ENCODE results near the gene TSPAN18. TPM values are rescaled to one million over a fixed set of nuclear protein-coding genes. Genes with fewer than 3 reads are reported as not detected.
A peak's percentile ranks its signal among the peaks of the same experiment; 100 is the strongest.
"Not testable (repeated sequence)": the region's sequence is repeated elsewhere in the genome, so short reads cannot be mapped to it uniquely, and the experiment has no call there.

Gene TSPAN18
- total RNA-seq, 1 donor from 2014 or later: 2.8 TPM

DNA sequence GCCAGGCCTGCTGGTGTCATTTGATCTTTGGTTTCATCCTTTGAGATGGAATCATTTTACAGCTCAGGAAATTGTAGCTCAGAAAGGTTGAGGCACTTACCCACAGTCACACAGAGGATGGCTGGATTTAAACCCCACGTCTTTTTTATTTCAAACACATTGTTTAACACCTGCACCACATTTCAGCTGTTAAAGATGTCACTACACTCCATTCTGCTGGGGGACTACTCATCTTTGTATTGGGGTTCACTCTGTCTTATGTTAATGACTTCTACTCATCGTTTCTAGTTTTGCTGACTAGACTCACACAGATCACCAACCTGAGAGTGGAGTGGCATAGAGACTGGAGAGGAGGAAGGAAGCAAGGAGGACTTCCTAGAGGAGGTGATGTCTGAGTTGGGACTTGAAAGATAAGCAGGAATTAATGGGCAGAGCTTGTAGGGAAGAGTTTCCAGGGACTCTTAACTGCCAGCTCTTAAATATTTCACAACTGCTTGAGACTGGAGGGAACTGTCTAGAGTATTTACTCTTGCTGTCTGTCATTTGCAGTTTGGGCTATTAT is 143.9 kb downstream of the TSPAN18 start:
- ATAC-seq (ENCODE audit: low read depth) (no peak), DNase-seq (no peak)
- Mint-ChIP-seq H3K27ac (no peak overlapping the region), H3K4me1 (peaks cover 7% of the 10 kb centered on the region), H3K36me3 (ENCODE audit: low read depth) (no peaks in the 10 kb centered on the region), H3K27me3 (no peaks in the 10 kb centered on the region), H3K9me3 (peaks cover 8% of the 10 kb centered on the region), H3K4me3 (no peak overlapping the region)
- ChIA-PET POLR2A (no interaction called here), CTCF (interaction anchor here (1.0 to 1.1 kb wide), 2 partner anchors 10 to 41 kb away, joined by 3 read pairs; no protein-coding TSS in a partner anchor)
- intact Hi-C loops (cut with micrococcal nuclease): loop anchor here (1.0 kb wide), 1 partner anchor 8 kb away; no protein-coding TSS in a partner anchor
- TF ChIP-seq, protein P1, sequence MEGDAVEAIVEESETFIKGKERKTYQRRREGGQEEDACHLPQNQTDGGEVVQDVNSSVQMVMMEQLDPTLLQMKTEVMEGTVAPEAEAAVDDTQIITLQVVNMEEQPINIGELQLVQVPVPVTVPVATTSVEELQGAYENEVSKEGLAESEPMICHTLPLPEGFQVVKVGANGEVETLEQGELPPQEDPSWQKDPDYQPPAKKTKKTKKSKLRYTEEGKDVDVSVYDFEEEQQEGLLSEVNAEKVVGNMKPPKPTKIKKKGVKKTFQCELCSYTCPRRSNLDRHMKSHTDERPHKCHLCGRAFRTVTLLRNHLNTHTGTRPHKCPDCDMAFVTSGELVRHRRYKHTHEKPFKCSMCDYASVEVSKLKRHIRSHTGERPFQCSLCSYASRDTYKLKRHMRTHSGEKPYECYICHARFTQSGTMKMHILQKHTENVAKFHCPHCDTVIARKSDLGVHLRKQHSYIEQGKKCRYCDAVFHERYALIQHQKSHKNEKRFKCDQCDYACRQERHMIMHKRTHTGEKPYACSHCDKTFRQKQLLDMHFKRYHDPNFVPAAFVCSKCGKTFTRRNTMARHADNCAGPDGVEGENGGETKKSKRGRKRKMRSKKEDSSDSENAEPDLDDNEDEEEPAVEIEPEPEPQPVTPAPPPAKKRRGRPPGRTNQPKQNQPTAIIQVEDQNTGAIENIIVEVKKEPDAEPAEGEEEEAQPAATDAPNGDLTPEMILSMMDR (IDR thresholded peaks at IDR 0.05): no peak

DNA sequence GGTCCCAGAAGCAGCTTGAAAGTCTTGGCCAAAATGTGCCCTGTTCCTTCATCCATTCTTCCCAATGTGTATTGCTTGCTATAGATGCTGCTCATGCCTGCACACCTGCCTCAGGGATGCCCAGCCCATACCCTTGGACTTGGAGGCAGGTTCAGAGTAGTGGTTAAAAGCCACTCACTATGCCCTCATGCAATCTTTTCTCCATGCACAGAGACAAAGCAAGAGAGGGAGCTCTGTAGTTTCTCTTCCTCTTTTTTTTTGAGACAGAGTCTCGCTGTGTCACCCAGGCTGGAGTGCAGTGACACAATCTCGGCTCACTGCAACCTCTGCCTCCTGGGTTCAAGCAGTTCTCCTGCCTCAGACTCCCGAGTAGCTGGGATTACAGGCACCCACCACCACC is 144.9 kb downstream of the TSPAN18 start:
- not testable (repeated sequence) for H3K4me1 Mint-ChIP-seq; H3K4me3 Mint-ChIP-seq; H3K27me3 Mint-ChIP-seq; DNase-seq; H3K27ac Mint-ChIP-seq; H3K36me3 Mint-ChIP-seq (ENCODE audit: low read depth); H3K9me3 Mint-ChIP-seq
- ChIA-PET CTCF (interaction anchor here (1.0 kb wide), 1 partner anchor 9 kb away, joined by 3 read pairs; no protein-coding TSS in a partner anchor), POLR2A (interaction anchor here (0.6 to 1.0 kb wide), 2 partner anchors 10 to 350 kb away, joined by 5 to 7 read pairs; no protein-coding TSS in a partner anchor)
- intact Hi-C loops (cut with micrococcal nuclease): loop anchor here (1.0 kb wide), 1 partner anchor 9 kb away; no protein-coding TSS in a partner anchor
- ATAC-seq (ENCODE audit: low read depth): peak; percentile 92

DNA sequence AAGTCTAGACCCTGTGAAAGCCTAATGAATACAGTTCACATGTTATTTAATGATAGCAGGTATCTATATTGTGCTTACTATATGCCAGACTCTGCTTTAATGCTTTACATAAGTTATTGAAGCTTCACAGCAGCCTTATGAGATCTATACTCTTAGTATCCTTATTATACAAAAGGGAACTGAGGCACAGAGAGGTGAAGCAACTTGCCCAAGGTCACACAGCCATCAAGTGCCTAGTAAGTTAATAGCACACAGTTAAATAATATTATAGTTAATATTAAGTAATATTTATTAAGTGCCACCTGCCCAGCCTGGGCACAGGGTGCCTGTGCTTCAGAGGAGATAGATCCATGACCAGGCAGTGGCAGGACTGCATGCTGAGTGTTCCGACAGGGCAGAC is 145.8 kb downstream of the TSPAN18 start:
- intact Hi-C loops (cut with micrococcal nuclease): no loop called here
- H3K27ac Mint-ChIP-seq: no peak overlapping the region
- CTCF ChIA-PET: no interaction called here
- TF ChIP-seq, protein P1 (IDR thresholded peaks at IDR 0.05): no peak
- no peak overlapping the region for H3K4me3 Mint-ChIP-seq
- H3K36me3 Mint-ChIP-seq (ENCODE audit: low read depth): no peaks in the 10 kb centered on the region
- peaks cover 8% of the 10 kb centered on the region for H3K9me3 Mint-ChIP-seq
- peaks cover 7% of the 10 kb centered on the region for H3K4me1 Mint-ChIP-seq
- POLR2A ChIA-PET: interaction anchor here (0.6 kb wide), 1 partner anchor 235 kb away, joined by 3 read pairs; no protein-coding TSS in a partner anchor
- no peak for ATAC-seq (ENCODE audit: low read depth)
- DNase-seq: no peak
- no peaks in the 10 kb centered on the region for H3K27me3 Mint-ChIP-seq

DNA sequence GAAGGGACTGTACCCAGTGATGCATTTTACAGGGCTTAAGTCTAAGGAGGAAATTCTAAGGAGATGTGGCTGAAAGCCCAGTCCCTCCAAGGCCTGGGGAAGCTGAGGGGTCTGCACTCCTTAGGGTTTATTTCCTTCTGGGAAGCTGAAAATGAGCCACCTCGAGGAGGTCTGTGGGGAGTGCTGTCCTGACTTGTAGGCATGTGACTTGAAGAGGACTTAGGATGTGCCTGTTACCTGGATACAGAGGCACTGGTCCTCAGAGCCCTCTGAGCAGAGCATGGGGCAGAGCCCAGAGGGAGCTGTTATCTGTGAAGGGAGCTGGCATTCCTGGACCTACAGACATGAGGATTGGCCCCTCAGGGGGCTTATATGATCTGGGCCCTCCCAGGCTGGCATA is 146.8 kb downstream of the TSPAN18 start:
- no peaks in the 10 kb centered on the region for H3K36me3 Mint-ChIP-seq (ENCODE audit: low read depth)
- CTCF ChIA-PET: no interaction called here

DNA sequence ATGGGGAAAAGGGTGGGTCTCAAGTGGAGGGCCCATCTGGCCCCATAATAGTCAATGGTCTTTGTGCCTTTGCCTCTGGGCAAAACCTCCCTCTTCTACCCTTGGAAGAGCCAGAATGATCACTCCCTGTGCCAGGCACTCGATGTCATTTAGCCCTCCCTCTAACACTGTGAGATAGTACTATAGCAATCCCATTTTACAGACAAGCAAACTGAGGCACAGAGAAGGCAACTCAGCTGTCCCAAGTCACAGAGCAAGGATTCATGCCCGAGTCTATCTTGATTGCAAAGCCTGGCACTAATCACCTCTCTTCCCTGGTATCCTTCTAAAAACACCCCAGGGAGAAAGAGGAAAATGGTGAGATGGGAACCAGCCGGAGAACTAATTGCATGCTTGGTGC is 147.5 kb downstream of the TSPAN18 start:
- ChIA-PET CTCF (no interaction called here), POLR2A (no interaction called here)
- Mint-ChIP-seq H3K4me1 (peaks cover 7% of the 10 kb centered on the region), H3K27ac (no peak overlapping the region), H3K9me3 (peaks cover 8% of the 10 kb centered on the region), H3K4me3 (no peak overlapping the region), H3K27me3 (no peaks in the 10 kb centered on the region), H3K36me3 (ENCODE audit: low read depth) (no peaks in the 10 kb centered on the region)
- intact Hi-C loops (cut with micrococcal nuclease): no loop called here
- TF ChIP-seq, protein P1 (IDR thresholded peaks at IDR 0.05): no peak
- DNase-seq: no peak
- ATAC-seq (ENCODE audit: low read depth): no peak

More for the DNA sequence above, 146.8 kb downstream of the TSPAN18 start:
- peaks cover 7% of the 10 kb centered on the region for H3K4me1 Mint-ChIP-seq
- POLR2A ChIA-PET: no interaction called here
- no peaks in the 10 kb centered on the region for H3K27me3 Mint-ChIP-seq
- no peak for ATAC-seq (ENCODE audit: low read depth)
- intact Hi-C loops (cut with micrococcal nuclease): no loop called here
- no peak overlapping the region for H3K27ac Mint-ChIP-seq
- TF ChIP-seq, protein P1 (IDR thresholded peaks at IDR 0.05): no peak
- no peak for DNase-seq
- H3K4me3 Mint-ChIP-seq: no peak overlapping the region
- peaks cover 8% of the 10 kb centered on the region for H3K9me3 Mint-ChIP-seq
